HG02571 (cell line): ENCODE measurements around the gene BASP1.
"Not testable (repeated sequence)": the region's sequence is repeated elsewhere in the genome, so short reads cannot be mapped to it uniquely, and the experiment has no call there.

ENCODE experiments used
- ATAC-seq: cut with Tn5 transposase; IDR thresholded peaks from one replicate; pipeline ENCODE4 v1.9.1; 2021; ENCODE audit warnings: mild to moderate bottlenecking, moderate library complexity; ENCODE audit not compliant: unreplicated experiment

The BASP1 gene

GRCh38 chr5:17311811-17312210 lies 94.4 kb downstream of the BASP1 start:
- ATAC-seq: not testable (repeated sequence)

GRCh38 chr5:17312358-17312757 lies 94.9 kb downstream of the BASP1 start:
- ATAC-seq: no peak

DNA sequence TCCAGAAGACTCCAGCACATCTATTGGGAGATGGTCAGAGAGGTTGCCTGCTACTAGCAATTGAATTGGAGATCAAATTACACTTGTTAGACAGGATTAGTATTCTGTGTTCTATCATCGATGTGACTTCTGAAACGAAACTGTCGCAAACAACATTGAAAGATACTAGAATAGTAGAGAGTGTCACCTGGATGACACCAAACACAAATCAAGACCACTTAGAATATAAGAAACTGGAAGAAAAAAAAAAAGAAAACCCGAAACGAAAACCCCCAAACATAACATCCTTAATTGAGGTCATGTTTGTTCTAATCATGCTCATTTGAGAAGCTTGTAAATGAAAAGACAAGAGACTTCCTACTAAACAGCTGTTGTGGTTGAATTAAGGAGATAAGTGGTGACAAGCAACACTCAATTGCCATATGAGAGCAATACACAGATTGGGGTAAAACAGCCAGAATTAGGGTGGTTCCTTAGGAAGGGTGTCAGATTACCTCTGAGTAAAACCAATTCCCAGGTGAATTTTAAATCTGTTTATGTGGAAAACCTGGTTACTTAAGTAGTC lies 97.6 kb downstream of the BASP1 start:
- ATAC-seq: no peak

DNA sequence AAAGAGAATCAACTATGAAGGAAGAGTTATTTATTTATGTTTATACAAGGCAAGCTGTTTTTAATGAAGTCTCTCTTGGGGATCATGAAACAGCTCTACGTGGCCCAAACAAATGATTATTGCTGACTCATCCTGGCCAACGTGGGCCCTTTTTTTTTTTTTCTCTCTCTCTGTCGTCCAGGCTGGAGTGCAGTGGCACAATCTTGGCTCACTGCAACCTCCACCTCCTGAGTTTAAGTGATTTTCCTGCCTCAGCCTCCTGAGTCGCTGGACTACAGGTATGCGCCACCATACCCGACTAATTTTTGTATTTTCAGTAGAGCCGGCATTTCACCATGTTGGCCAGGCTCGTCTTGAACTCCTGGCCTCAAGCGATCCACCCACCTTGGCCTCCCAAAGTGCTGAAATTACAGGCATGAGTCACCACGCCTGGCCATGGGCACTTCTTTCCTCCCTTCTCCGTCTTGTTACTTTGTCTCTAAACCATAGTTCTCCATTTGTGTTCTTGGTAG lies 98.3 kb downstream of the BASP1 start:
- no peak for ATAC-seq

DNA sequence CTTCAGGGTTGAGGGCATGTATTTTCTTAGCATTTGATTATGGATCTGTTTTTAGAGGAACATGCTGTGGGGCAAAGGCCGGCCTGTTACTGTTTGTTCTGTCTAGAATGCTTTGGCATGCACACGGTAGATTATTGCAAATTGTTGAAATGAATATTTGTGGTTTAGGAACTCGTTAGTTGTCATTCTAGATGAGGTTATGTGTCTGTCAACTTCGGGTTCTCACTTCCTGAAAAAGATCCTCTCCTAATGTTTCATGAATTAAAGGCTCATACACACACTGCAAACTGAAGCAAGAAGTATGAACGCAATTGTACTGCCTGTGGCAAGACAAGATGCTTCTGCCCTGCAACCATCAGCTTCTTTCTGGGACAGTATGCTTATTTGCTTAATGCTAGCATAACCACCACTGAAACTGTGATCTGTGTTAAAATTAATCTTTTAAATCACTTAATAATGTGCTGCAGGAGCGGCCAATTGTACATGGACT lies 99.6 kb downstream of the BASP1 start:
- peak; percentile 66 for ATAC-seq

- peak; percentile 40 for ATAC-seq
These were observed 100.0 kb downstream of the BASP1 start for GRCh38 chr5:17317473-17317872.

- not testable (repeated sequence) for ATAC-seq
These were observed 101.7 kb downstream of the BASP1 start for GRCh38 chr5:17319095-17319494.

- ATAC-seq: no peak
These were observed 108.6 kb downstream of the BASP1 start for GRCh38 chr5:17325770-17326599.
